Heart right ventricle (tissue), 16 donors: ENCODE measurements around the gene NME8. TPM values are rescaled to one million over a fixed set of nuclear protein-coding genes. Genes with fewer than 3 reads are reported as not detected.

Experiments
- ATAC-seq, 8 donors: fragments of 200-7000 bp; cut with Tn5 transposase; one replicate each; pipeline ENCODE4 v1.9.1; 2020; ENCODE audit warnings: mild to moderate bottlenecking in 8 of 8, moderate library complexity in 8 of 8, moderate number of reproducible peaks in 1 of 8
- DNase-seq, 2 donors: peaks; one replicate each; pipeline ENCODE4 v3.0.0-alpha.2; 2020
- H3K27ac ChIP-seq, 10 donors: fragments of 200-600 bp; sonication (generic) in 2 of 10; one replicate each; pipeline versions ENCODE4 v1.5.0 to v1.8.0; 2020 to 2022; ENCODE audit warnings: mild to moderate bottlenecking in 3 of 10
- H3K27me3 ChIP-seq, 7 donors: fragments of 200-600 bp; one replicate each; pipeline ENCODE4 v1.8.0; 2021 to 2022; ENCODE audit warnings: mild to moderate bottlenecking in 2 of 7
- H3K36me3 ChIP-seq, 9 donors: fragments of 200-600 bp; sonication (generic) in 1 of 9; one replicate each; pipeline versions ENCODE4 v1.5.0 to v1.8.0; 2020 to 2022; ENCODE audit warnings: mild to moderate bottlenecking in 2 of 9
- H3K4me1 ChIP-seq, 9 donors: fragments of 200-600 bp; sonication (generic) in 1 of 9; one replicate each; pipeline versions ENCODE4 v1.5.0 to v1.8.0; 2020 to 2022; ENCODE audit warnings: mild to moderate bottlenecking in 4 of 9
- H3K4me3 ChIP-seq, 10 donors: fragments of 200-600 bp; sonication (generic) in 2 of 10; one replicate each; pipeline versions ENCODE4 v1.5.0 to v1.8.0; 2020 to 2022; ENCODE audit warnings: mild to moderate bottlenecking in 7 of 10, moderate library complexity in 2 of 10
- H3K9me3 ChIP-seq, 11 donors: fragments of 200-600 bp in 10 of 11; sonication (generic) in 2 of 11; one replicate each; pipeline versions ENCODE4 v1.5.0 to v1.8.0; 2013 to 2022; ENCODE audit warnings: mild to moderate bottlenecking in 2 of 11, control low read depth in 1 of 11, moderate library complexity in 1 of 11
- CTCF ChIP-seq, 9 donors: fragments of 200-600 bp; sonication (generic) in 2 of 9; IDR thresholded peaks; one replicate each; pipeline versions ENCODE4 v1.5.0 to v1.8.0; 2021 to 2022; ENCODE audit warnings: antibody characterized with exemption in 9 of 9, mild to moderate bottlenecking in 5 of 9, moderate library complexity in 1 of 9
- WGBS, 2 donors: extraction: QIAGEN DNeasy Blood & Tissue Kit; methylation state at CpG; one replicate each; pipeline ENCODE4 v1.1.7; 2013; ENCODE audit warnings: inconsistent platforms in 1 of 2; 5-methylcytosine and 5-hydroxymethylcytosine counted together
- intact Hi-C, 10 donors: fragments of 100-400 bp; cut with DNase I; formaldehyde crosslinking; loops; one replicate each; pipeline versions ENCODE4 v1.11.1 to v1.14.2; 2022
- polyA plus RNA-seq, 2 donors: library from polyadenylated mRNA; stranded (reverse); fragments of 200-250 nt; gene quantifications; one replicate each; pipeline ENCODE4 v1.2.3, GENCODE V29; 2013
- total RNA-seq, 10 donors: library from RNA; stranded (reverse); fragmentation: NEBNext Ultra II Directional in 3 of 10; extraction: Animal tissue kit (Norgen Biotek cat#: 25700) in 3 of 10; gene quantifications; one replicate each; pipeline versions ENCODE4 v1.2.1 to v1.2.4, GENCODE V29; 2021 to 2023
- donor health status: Arrhythmogenic right ventricular cardiomyopathy.
- donor health status: ischemic (EF 13 %, LVEDD 7.1; RV severe dilation, severe dysfunction).
- donor health status: healthy with polysubstance abuse.
- donor health status: DM: no; HTN: yes; CAD: no.
- donor health status: DM: no; HTN: no; CAD: no.
- donor health status: ischemic (EF 25% LVEDD 6.9; RV normal size, moderate dysfunction).
- donor health status: ischemic (EF 25% LVEDD 5.7; RV mildly dilated, moderate dysfunction).
- donor health status: healthy.
- donor health status: DM: yes; HTN: yes; CAD: no.
- donor health status: Ischemic cardiomyopathy.
- donor health status: ischemic (EF 35%, LVEDD 5.7; RV mildly dilated, moderate dysfunction).
- donor health status: nonischemic (EF 11% LVEDD 7.7; RV severe dilation, severe dysfunction).
- donor health status: DM: yes; HTN: yes; CAD: no.
- donor health status: PGD.
- donor health status: ischemic (EF 29% LVEDD 5.4; RV normal size, mild dysfunction).
- donor health status: nonischemic (EF 23%, LVEDD 6.1; RV moderate dilation, normal function).

Gene NME8
- total and polyA plus RNA-seq, 12 donors = 0.15 to 0.19 TPM; not detected in 10

GRCh38 chr7:37942934-37943610 lies 94.7 kb downstream of the NME8 start:
- H3K27me3 ChIP-seq = no peaks in the 10 kb centered on the region
- no peak overlapping the region for H3K4me3 ChIP-seq
- DNase-seq = peak; percentile 80 to 83
- TF ChIP-seq CTCF (IDR thresholded peaks at IDR 0.05) = no peak
- no peaks in the 10 kb centered on the region for H3K36me3 ChIP-seq
- H3K27ac ChIP-seq = peak overlapping the region; percentile 25 to 87 (median 66)
- H3K9me3 ChIP-seq = peaks cover 0 to 9% (median 0%) of the 10 kb centered on the region in 11 donors
- H3K4me1 ChIP-seq = peaks cover 2 to 50% (median 30%) of the 10 kb centered on the region in 9 donors
- WGBS, 2 donors = 33 to 34% methylated on average over 12 of the region's 12 CpGs
- ATAC-seq = peak; percentile 93 to 98 (median 95)
- intact Hi-C loops = no loop called here

GRCh38 chr7:37943905-37944736 lies 95.7 kb downstream of the NME8 start:
- DNase-seq = no peak
- Histone ChIP-seq H3K9me3 (no peaks in the 10 kb centered on the region), H3K27me3 (no peaks in the 10 kb centered on the region), H3K4me3 (no peak overlapping the region), H3K27ac (peak overlapping the region; percentile 4 to 87 (median 66)), H3K36me3 (peaks cover 0 to 4% (median 0%) of the 10 kb centered on the region in 9 donors), H3K4me1 (peaks cover 2 to 52% (median 30%) of the 10 kb centered on the region in 9 donors)
- TF ChIP-seq CTCF (IDR thresholded peaks at IDR 0.05) = no peak
- peak in 6 of 8 donors; percentile 23 to 54 (median 39) for ATAC-seq
- 73 to 86% methylated on average over 8 of the region's 8 CpGs for WGBS, 2 donors
- intact Hi-C loops = no loop called here

- H3K4me1 ChIP-seq = peaks cover 2 to 52% (median 30%) of the 10 kb centered on the region in 9 donors
- no peaks in the 10 kb centered on the region for H3K9me3 ChIP-seq
- H3K36me3 ChIP-seq = peaks cover 0 to 9% (median 0%) of the 10 kb centered on the region in 9 donors
- no peak for DNase-seq
- WGBS, 2 donors = 47 to 59% methylated on average over 2 of the region's 2 CpGs
- H3K27me3 ChIP-seq = no peaks in the 10 kb centered on the region
- ATAC-seq = no peak
- TF ChIP-seq CTCF (IDR thresholded peaks at IDR 0.05) = no peak
- peak overlapping the region in 6 of 10 donors; percentile 56 to 87 (median 73) for H3K27ac ChIP-seq
- intact Hi-C loops = no loop called here
- no peak overlapping the region for H3K4me3 ChIP-seq
Observed at GRCh38 chr7:37944737-37945054, 96.3 kb downstream of the NME8 start.

GRCh38 chr7:37945336-37945735 lies 96.9 kb downstream of the NME8 start:
- no peak for TF ChIP-seq CTCF (IDR thresholded peaks at IDR 0.05)
- no peak for DNase-seq
- no peaks in the 10 kb centered on the region for H3K9me3 ChIP-seq
- H3K4me1 ChIP-seq = peaks cover 2 to 52% (median 30%) of the 10 kb centered on the region in 9 donors
- H3K36me3 ChIP-seq = peaks cover 0 to 13% (median 0%) of the 10 kb centered on the region in 9 donors
- WGBS, 2 donors = 65 to 66% methylated on average over 4 of the region's 4 CpGs
- no peaks in the 10 kb centered on the region for H3K27me3 ChIP-seq
- peak overlapping the region in 1 of 10 donors; percentile 56 for H3K27ac ChIP-seq
- no peak overlapping the region for H3K4me3 ChIP-seq
- intact Hi-C loops = no loop called here
- no peak for ATAC-seq
